Amniotic epithelial cell (primary cell): ENCODE data around the gene EXOC2.

Experiments used
- DNase-seq: peaks from one replicate; pipeline ENCODE4 v3.0.0-alpha.2; 2010; ENCODE audit warnings: low read depth

Gene EXOC2

DNA sequence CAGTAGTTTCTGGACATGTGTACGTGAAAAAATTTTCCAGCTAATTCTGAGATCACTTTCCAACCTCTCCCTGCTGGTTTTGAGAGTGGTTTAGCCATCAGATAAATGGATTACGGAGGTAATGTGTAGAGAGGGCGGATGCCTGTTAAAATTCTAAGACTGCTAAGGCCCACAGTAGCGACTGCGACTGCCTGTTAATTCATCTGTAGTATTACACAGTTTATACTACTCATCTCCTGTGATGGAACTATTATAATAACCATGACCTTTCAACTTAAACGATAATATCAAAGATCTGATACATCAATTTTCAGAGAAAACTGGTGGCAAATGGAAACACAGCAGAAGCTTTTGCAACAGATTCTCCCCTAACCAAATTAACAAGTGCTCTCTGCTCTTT, 199.1 kb downstream of the EXOC2 start:
- DNase-seq = no peak

DNA sequence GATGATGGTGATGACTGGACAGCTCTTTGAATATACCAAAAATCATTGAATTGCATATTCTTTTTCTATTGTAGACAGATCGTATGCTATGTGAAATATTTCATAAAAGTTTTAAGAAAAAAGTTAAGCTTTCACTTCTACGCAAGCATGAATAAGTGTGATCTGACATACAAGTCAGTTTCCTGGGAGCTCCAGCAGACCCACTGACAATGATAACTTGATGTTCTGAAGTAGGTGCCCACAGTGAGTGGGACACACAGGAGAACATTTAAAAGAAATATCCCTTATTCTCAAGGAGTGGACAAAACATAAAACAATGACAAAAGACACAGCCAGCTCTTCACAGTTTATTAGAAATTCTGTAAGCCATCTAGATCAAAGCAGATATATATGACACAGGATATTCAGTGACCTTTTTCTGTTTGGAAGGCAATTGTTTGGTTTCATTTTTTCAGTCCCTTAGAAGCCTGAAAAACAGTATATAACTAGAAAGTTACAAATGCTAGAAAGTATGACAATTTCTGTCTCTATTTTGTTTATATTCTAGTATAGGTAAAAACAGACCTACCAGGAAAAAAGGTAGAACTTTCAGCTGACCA, 200.0 kb downstream of the EXOC2 start:
- no peak for DNase-seq

DNA sequence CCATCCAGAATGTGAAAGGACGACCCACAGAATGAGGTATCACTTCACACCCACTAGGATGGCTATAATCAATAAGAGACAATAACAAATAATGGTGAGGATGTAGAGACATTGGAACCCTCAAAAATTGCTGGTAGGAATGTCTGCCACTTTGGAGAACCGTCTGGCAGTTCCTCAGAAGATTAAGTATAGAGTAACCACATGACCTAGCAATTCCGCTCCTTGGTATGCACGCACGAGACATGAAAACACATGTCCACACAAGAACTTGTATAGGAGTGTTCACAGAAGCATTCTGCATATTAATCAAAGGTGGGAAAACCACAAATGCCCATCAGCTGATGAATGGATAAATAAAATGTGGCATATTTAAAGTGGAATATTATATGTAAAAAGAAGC, 200.8 kb downstream of the EXOC2 start:
- DNase-seq = no peak

DNA sequence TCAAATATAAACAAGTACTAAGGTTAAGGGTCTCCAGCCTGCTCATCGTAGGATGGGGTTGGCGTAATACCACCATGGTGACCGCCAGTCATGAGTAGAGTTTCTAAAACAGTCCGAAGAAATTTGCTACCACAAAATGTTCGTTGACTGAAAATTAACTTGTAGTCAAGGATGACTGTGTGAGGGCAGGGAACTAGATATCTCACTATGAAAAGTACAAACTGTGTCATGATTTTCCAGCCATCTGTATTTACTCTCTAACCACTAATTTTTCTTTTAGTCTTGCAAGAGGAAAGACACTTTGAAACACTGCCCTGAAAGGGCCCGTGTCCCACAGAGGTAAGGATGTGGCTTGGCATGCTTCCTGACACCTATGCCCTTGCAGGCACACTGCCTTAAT, 201.7 kb downstream of the EXOC2 start:
- no peak for DNase-seq

DNA sequence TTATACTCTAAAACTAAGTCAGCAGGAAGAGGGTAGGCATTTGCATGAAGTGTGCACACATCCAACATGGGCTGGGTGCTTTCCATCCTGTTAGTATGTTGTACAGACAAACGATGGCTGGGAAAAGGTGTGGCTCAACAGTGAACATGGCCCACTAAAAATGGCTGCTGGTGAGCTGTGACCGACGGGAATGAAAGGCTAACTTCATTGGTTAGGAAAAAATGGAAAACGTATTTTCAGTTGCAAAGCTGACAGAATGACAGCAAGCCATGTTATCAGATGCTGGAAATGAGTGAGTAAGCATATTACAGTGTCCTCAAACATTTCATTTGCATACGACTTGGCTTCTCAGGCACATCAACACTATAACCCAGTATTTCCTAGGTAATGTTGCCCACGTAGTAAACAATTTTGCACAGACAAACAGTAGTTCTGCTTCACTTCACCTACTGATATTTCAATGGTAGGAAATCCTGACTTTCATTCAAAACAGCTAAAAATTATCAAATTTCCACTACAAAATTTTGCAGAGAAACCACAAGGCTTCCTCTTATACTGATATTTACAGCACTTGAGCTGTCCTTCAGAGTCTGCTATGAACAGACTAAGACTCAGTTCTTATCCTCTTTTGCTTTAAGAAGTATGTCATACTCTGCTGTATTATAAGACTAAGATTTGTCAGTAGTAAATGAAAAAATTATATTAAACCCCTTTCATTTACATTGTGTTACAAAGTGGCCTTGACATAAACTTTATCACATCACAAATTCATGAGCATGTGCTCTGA, 202.5 kb downstream of the EXOC2 start:
- no peak for DNase-seq

DNA sequence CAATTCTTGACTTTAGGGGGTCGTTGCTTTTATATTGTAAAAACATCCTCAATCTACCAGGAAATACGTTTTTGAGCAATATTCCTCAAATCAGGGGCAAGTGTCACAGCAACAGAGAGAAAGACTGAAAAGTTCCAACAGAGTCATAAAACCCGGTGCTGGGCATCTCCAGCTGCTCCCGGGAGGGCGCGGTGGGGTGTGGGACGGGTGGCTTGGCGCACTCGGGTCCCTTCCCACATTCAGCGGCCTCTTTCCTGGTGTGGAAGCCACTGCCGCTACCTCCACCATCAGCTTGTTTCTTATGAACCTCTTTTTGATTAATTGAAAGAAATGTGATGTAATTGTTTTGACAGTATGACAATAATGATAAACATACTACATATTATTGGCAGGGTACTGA, 203.2 kb downstream of the EXOC2 start:
- no peak for DNase-seq

DNA sequence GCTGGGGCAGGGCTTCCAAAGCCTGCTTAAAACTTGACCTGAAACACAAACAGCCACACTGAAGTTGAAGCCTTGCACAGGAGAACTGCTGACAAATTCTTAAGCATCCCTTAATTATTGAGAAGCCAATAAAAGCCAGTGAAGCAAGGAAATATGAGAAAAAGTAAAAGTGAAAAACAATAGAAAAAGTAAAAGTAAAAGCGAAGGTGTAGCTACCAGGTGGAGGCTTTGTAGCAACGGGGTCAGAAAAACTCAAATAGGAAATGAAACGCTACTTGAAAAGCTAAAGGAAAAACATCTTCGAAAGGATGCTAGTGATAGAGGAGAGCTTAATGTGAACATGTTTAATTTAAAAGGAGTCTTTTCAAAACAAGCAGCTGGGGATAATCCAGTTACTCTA, 203.9 kb downstream of the EXOC2 start:
- no peak for DNase-seq

DNA sequence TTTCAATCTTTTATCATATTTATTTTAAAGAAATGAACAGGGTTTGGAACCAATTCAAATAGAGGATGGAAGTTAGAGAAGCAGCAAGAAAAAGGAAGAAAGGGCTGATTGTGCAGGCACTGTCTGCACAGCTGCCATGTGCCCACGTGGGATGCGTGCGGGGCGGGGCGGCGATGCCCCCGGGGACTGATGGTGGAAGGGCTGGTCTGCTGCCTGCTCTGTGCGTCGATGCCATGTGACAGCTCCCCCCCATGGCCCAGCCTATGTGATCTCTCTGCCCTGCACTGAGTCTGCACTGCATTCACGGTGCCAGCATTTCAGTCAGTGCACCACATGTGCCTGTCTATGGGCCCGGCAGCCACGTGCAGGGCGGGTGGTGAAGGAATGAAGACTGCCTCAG, 205.0 kb downstream of the EXOC2 start:
- DNase-seq = no peak

DNA sequence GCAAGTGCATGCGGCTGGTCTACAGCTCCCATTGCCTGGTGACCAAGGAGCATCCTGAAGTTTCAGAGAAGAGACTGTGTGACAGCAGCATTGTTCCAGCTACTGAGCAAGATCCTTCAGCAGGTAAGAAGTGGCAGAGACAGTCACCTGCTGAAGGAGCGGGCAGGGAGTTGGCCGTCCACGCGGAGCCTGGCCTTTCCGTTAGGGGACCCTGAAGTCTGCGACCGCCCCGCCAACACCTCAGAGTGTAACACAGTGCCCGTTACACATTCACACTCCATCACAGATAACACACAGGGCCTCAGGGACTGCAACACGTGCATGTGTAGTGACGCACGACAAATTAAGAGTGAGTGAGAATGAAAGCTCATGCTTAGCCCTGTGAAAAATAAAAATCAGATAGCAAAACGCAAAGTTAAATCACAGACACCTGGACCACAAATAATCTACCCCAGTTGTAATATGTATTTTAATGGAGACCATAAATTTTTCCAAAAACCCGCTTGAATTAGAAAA, 207.2 kb downstream of the EXOC2 start:
- no peak for DNase-seq

DNA sequence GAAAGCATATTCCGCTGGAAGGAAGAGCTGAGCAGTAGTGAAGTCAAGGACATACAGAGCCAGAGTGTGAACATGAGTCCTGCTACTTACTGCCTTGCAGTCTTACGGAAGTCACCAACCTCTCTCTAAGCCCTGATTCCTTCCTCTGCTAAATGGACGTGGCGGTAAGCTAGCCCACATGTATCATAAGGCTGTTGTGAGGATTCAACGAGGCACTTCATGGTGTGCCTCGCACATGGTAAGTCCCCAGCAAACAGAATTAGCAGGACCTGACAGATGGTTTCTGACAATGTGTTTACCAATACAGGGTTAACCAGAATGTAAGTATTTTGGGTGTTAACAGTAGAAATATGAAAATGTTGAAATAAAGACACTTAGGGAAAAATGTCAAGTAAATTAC, 208.2 kb downstream of the EXOC2 start:
- DNase-seq = no peak

DNA sequence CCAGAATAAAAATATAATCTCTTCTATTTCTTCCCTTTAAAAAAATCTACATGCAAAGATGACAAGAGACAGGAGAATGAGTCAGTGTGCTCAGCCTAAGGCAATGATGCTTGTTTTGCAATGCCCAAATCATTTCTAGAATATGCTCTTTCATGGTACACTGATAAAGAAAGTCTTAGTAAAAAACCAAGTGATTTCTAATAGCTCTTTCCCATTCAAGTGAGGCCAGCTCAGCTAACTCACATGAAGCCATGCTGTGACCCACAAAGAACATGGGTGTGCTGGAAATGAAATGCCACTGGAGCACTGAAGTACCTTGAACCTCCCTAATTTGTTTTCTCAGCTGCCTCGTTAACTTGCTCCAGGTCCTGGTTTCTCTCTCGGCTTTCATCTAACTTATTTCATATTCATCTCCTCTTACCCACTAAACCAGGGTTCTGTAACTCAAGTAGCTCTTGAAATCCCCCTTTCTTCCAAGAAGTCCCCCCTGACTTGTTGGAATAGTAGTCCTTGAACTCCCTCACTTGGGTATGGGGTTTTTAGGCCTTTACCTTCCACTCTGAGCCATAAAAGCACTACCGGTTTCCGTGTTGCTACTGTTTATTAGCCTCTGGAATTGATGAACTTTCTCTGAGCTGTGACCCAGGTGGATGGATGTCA, 208.7 kb downstream of the EXOC2 start:
- DNase-seq = peak; percentile 41

DNA sequence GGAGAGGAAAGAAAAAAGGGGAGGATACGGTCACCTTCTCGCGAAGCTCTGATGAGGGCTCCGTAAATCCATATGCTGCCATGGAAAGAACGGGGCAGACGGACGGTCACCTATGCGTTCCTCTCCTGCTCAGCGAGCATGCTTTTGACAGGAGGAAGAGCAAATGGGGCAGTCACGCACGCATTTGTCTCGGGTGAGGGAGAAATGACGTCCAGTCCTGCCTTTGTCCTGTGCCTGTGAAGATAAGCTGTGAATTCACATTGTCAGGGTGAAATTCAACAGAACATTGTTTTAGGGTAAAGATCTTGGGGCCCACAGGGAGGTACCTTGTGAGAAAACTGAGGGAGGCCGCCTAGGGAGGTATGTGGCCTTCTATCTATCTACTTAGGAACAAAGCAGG, 217.6 kb downstream of the EXOC2 start:
- DNase-seq = no peak

DNA sequence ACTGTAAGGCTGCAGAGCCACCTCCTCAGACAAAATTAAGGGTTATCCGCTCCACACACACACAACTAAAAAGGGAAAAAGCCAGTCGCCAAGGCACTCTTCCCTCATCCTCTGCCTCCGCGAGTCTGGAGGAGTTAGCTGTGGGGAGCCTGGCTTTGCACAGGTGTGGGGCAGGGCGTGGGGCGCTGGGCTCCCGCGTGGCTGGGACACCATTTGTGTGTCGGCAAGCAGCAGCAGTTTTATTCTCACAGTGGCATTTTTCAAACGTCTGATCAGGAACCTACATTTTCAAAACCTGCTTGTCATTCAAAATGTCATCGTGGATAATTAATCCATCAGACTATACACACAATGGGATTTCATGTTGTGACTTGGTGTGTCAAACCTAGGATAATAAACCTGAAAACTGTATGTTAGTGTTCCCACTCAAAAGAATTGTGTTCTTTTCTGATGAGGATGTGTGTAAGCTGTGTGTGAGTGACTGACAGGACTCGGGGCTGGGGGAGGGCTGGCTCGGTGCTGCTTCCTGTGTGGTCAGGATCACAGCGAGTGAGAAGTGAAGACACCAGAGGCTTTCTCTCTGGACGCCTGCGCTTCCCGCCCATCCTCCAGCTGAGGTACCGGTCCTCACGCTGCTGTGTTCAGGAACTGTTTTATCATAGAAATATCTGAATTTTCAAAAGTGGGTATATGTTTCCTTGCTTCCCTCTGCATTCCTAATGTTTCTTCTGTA, 218.3 kb downstream of the EXOC2 start:
- no peak for DNase-seq

DNA sequence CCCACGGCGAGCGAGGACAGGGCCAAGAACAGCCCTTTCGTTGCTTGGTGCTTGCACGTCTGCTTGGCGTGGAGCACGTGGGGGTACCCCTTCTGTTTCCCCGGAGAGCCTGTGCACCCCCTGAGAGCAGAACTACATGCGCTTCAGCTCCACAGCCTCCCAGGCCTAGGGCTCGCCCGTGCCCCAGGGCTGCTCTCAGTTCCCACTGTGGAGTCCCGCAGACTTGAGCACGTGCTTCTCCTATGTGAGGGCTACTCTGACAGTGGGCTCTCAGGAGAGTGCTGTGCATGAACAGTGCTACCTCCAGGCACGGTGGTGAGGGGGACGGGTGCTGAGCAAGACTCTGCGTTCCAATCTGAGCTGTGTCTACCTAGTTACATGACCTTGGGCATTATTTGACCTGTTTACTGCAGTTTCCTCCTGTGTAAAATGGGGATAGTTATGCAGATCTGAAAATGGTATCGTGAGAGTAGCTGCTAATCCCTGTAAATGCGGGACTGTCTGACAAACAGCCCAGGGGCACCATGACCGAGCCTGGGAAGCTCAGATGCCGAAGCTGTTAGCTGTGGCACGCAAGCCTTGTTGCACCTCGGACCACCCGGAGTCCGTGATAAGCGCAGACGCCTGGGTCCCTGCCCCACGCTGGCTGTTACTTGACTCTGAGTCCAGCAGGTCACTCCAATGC, 219.0 kb downstream of the EXOC2 start:
- no peak for DNase-seq

DNA sequence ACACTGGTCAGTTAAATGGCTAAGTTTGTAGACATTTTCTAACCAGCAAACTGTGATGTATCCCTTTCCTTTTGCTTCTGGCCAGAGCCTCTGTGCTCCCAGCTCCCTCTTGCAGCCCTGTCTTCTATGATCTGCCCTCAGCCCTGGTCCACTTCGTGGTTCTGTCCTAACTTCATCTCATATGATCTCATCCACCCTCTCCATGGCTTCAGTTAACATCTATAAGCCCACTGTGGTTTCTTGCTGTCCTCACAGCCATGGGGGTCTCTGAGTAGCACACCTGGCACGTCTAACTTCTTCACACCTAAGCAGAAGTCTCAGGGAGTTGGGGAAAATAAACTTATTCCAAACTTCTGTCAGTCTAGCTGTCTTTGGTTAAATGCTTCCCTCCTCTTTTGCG, 219.6 kb downstream of the EXOC2 start:
- DNase-seq = no peak

DNA sequence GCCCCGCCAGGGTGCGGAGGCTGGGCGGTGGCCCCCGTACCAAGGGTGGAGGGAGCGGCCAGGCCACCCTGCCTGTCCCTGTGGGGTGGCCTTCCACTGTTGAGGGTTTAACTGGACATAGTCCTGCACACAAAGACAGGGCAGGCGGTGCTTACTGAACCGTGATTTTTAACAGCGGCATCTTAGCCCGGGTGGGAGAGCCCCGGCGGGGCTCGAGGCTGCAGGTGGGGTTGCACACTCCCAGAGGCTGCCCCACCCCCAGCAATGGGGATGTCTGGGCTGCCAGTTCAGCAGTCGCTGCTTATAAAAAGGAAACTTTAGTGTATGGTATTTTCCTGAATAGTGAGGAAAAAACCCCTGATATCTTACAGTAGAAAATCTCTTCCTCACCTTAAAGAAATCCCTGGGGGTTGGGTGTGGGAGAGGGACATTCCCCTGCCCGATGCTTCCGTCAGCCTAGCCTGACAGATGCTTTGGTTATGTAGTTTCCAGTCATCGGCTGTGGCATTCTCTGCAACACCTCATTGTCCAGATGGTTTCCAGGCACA, 222.0 kb downstream of the EXOC2 start:
- DNase-seq = no peak

DNA sequence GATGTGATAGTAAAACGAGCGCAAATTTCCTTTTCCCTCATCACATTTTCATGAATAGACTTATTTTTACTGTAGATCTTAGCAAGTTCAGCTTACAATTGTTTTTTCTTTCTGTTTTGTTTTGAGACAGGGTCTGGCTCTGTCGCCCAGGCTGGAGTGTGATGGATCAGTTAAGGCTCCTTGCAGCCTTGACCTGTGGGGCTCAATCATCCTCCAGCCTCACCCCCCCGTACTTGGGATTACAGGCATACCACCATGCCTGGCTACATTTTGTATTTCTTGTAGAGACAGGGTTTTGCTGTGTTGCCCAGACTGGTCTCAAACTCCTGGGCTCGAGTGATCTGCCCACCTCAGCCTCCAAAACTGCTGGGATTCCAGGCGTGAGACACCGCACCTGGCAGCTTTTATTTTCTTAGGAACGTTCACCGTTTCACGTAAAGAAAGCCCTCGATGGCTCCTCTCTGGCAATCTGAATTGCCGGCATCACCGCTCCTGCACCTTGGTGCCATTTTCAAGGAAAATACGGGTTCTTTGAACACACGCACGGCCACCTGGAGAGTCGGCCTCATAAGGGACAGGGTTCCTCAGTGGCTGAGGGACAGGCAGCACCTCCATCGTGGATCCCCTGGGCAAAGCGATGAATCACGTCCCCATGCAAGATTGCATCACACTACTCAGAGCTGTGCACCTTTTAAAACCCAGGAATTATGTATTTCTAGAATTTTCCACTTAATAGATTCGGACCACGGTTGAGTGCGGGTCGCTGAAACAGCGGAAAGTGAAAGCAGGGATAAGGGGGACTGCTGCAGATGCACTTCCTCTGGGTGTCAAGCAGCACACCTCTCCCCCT, 222.7 kb downstream of the EXOC2 start:
- DNase-seq = no peak

DNA sequence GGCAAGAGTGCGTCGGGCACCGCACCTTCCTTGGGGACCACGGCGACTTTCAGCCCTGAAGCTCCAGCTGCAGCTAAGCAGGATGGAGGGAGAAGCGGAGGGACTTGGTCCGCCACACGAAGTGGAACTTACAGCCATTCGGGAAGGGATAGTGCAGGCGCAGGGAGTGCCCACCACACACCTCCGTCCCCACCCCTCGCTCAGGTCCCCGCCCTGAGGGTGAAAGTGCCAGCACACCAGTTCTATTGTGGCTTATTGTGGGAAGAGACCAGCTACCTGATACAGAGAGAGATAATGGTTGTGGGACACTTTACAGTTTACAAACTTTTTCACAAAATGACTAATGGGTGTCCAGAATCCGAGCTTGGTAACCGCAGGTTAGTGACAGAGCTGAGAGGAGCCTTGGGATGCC, 225.3 kb downstream of the EXOC2 start:
- DNase-seq = no peak

DNA sequence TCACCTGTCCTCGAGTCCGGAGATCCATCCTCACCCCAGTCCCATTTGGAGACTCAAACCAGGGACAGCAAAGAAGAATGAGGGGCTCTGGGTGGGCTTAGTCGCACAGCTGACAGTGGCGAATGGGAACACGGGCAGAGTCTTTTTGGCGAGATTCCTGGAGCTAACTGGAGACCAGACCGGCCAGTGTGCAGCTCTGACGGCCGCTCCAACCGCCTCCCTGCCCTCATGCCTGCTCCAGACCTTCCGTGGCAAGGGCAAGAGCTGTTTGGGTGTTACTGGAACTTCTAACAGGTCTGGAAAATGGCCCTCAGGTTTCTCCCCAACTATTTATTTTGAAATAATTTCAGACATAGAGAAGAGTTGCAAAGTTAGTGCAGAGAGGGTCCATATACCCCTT, 225.8 kb downstream of the EXOC2 start:
- no peak for DNase-seq

DNA sequence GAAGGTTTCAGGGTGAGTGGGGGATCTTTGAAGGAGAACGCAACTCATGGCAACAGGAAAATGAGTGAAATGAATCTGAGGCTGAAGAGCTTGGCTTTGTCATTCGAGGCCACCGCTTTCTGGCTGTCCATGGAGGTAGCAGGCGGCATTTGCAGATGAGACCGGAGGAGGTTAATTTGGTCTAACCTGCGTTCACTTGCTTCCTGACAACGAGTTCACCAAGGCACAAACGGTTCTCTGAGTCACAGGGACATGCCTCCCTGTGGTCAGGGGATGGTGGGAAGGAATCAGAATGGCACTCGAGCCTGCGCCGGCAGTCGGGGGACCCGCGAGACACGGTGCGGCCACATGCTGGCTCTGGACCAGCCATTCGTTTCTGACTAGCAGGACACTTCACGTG, 226.4 kb downstream of the EXOC2 start:
- no peak for DNase-seq
